Measurements from ENCODE around the gene HACD3. TPM values are rescaled to one million over a fixed set of nuclear protein-coding genes. Genes with fewer than 3 reads are reported as not detected.
A peak's percentile ranks its signal among the peaks of the same experiment; 100 is the strongest.

HACD3 gene
- total RNA-seq, 1 donor from 2014 or later: 156 TPM

GRCh38 chr15:65599677-65600076, 69.4 kb downstream of the HACD3 start:
- Mint-ChIP-seq H3K4me3 (ENCODE audit: low read depth) (no peak overlapping the region), H3K36me3 (ENCODE audit: insufficient read depth) (peaks cover 18% of the 10 kb centered on the region), H3K4me1 (ENCODE audit: low read depth) (no peaks in the 10 kb centered on the region), H3K27ac (no peak overlapping the region), H3K27me3 (no peaks in the 10 kb centered on the region), H3K9me3 (ENCODE audit: low read depth) (no peaks in the 10 kb centered on the region)
- TF ChIP-seq CTCF (IDR thresholded peaks at IDR 0.05; ENCODE audit: unreplicated experiment): no peak
- DNase-seq (ENCODE audit: low spot score, unreplicated experiment): no peak

- DNase-seq (ENCODE audit: low spot score, unreplicated experiment): no peak
- no peak overlapping the region for H3K27ac Mint-ChIP-seq
- H3K9me3 Mint-ChIP-seq (ENCODE audit: low read depth): no peaks in the 10 kb centered on the region
- no peaks in the 10 kb centered on the region for H3K4me1 Mint-ChIP-seq (ENCODE audit: low read depth)
- no peaks in the 10 kb centered on the region for H3K27me3 Mint-ChIP-seq
- TF ChIP-seq CTCF (IDR thresholded peaks at IDR 0.05; ENCODE audit: unreplicated experiment): no peak
- H3K36me3 Mint-ChIP-seq (ENCODE audit: insufficient read depth): peaks cover 10% of the 10 kb centered on the region
- H3K4me3 Mint-ChIP-seq (ENCODE audit: low read depth): no peak overlapping the region
Observed at GRCh38 chr15:65603134-65603533, 72.9 kb downstream of the HACD3 start.

- H3K27me3 Mint-ChIP-seq: no peaks in the 10 kb centered on the region
- no peak overlapping the region for H3K4me3 Mint-ChIP-seq (ENCODE audit: low read depth)
- no peak for DNase-seq (ENCODE audit: low spot score, unreplicated experiment)
- H3K27ac Mint-ChIP-seq: no peak overlapping the region
- H3K4me1 Mint-ChIP-seq (ENCODE audit: low read depth): no peaks in the 10 kb centered on the region
- peaks cover 8% of the 10 kb centered on the region for H3K36me3 Mint-ChIP-seq (ENCODE audit: insufficient read depth)
- TF ChIP-seq CTCF (IDR thresholded peaks at IDR 0.05; ENCODE audit: unreplicated experiment): no peak
- H3K9me3 Mint-ChIP-seq (ENCODE audit: low read depth): no peaks in the 10 kb centered on the region
Observed at GRCh38 chr15:65603559-65603958, 73.3 kb downstream of the HACD3 start.

GRCh38 chr15:65610871-65611718, 80.8 kb downstream of the HACD3 start, which contains the start of gene INTS14:
INTS14 (minus strand) TSS chr15:65611131; CDS start chr15:65607380, 3,751 bp downstream.
- Mint-ChIP-seq H3K9me3 (ENCODE audit: low read depth) (no peaks in the 10 kb centered on the region), H3K27ac (peak within 1 kb of the TSS; percentile 99), H3K4me3 (ENCODE audit: low read depth) (peak within 1 kb of the TSS; percentile 93), H3K4me1 (ENCODE audit: low read depth) (peaks cover 36% of the 10 kb centered on the region), H3K27me3 (no peaks in the 10 kb centered on the region), H3K36me3 (ENCODE audit: insufficient read depth) (no peaks in the 10 kb centered on the region)
- peak; percentile 66 for TF ChIP-seq CTCF (IDR thresholded peaks at IDR 0.05; ENCODE audit: unreplicated experiment)
- peak; percentile 95 for DNase-seq (ENCODE audit: low spot score, unreplicated experiment)

GRCh38 chr15:65611888-65612615, 81.8 kb downstream of the HACD3 start:
- peaks cover 36% of the 10 kb centered on the region for H3K4me1 Mint-ChIP-seq (ENCODE audit: low read depth)
- TF ChIP-seq CTCF (IDR thresholded peaks at IDR 0.05; ENCODE audit: unreplicated experiment): no peak
- H3K4me3 Mint-ChIP-seq (ENCODE audit: low read depth): peak overlapping the region; percentile 93
- H3K27ac Mint-ChIP-seq: peak overlapping the region; percentile 99
- H3K9me3 Mint-ChIP-seq (ENCODE audit: low read depth): no peaks in the 10 kb centered on the region
- H3K27me3 Mint-ChIP-seq: no peaks in the 10 kb centered on the region
- peaks cover 1% of the 10 kb centered on the region for H3K36me3 Mint-ChIP-seq (ENCODE audit: insufficient read depth)
- DNase-seq (ENCODE audit: low spot score, unreplicated experiment): no peak
